H1 (cell line): Measurements from ENCODE around the gene TEX14. TPM values are rescaled to one million over a fixed set of nuclear protein-coding genes. Genes with fewer than 3 reads are reported as not detected.

ENCODE experiments used
- CTCF ChIA-PET: fragments of 300-600 bp; sonication (Branson Sonifier 250); formaldehyde crosslinking; loops from one replicate; lab custom pipeline; 2021; ENCODE audit not compliant: partially characterized antibody; lab: Charles Lee
- POLR2A ChIA-PET: fragments of 300-600 bp; sonication (Branson Sonifier 250); formaldehyde crosslinking; loops from one replicate; lab custom pipeline; 2021; ENCODE audit warnings: inconsistent platforms; ENCODE audit not compliant: partially characterized antibody; lab: Charles Lee
- DNase-seq, 2 experiments: peaks; one replicate each; pipeline versions ENCODE4 v3.0.0 to v3.0.0-alpha.2; 2010 to 2022; ENCODE audit warnings: low spot score in 2 of 2, low read depth in 1 of 2, mixed read lengths in 1 of 2
- FAIRE-seq: peaks from 2 replicates; lab custom pipeline; 2011; peaks lifted over from hg19 to GRCh38; lab: Jason Lieb, UNC
- H2AFZ ChIP-seq: 2 replicates; pipeline ENCODE4 v1.8.1; 2012; ENCODE audit warnings: low read length, inconsistent platforms
- H2AK5ac ChIP-seq: 2 replicates; pipeline ENCODE4 v1.6.1; 2013; ENCODE audit warnings: low read depth, low read length
- H2BK120ac ChIP-seq: replicated peaks from 2 replicates; pipeline ENCODE3; 2013; ENCODE audit warnings: low read depth, low read length, inconsistent platforms
- H2BK12ac ChIP-seq: 2 replicates; pipeline ENCODE4 v1.6.1; 2013; ENCODE audit warnings: low read depth, low read length
- H2BK15ac ChIP-seq: 2 replicates; pipeline ENCODE4 v1.6.1; 2013; ENCODE audit warnings: low read length
- H2BK20ac ChIP-seq: 2 replicates; pipeline ENCODE4 v1.6.1; 2013; ENCODE audit warnings: low read length
- H2BK5ac ChIP-seq: 2 replicates; pipeline ENCODE4 v1.6.1; 2013; ENCODE audit warnings: low read depth, low read length
- H3K14ac ChIP-seq: 2 replicates; pipeline ENCODE4 v1.6.1; 2013; ENCODE audit warnings: inconsistent platforms; ENCODE audit not compliant: insufficient read length
- H3K18ac ChIP-seq: 2 replicates; pipeline ENCODE4 v1.6.1; 2013; ENCODE audit warnings: low read length; ENCODE audit errors: extremely low read depth
- H3K23ac ChIP-seq: 2 replicates; pipeline ENCODE4 v1.6.1; 2013; ENCODE audit warnings: inconsistent platforms; ENCODE audit not compliant: insufficient read length
- H3K23me2 ChIP-seq: 2 replicates; pipeline ENCODE4 v1.6.1; 2013; ENCODE audit warnings: low read depth, low read length
- H3K27ac ChIP-seq: 2 replicates; pipeline ENCODE4 v1.6.1; 2011; ENCODE audit warnings: low read depth, low read length, inconsistent platforms
- H3K27me3 ChIP-seq, 4 experiments: replicated peaks in 1 of 4; 1 replicate in 1 of 4; 2 replicates in 3 of 4; pipeline versions ENCODE4 v1.6.1 to v1.8.1; 2011 to 2013; ENCODE audit warnings: low read length in 3 of 4, mild to moderate bottlenecking in 3 of 4, inconsistent platforms in 2 of 4, mixed read lengths in 2 of 4, moderate library complexity in 1 of 4; ENCODE audit not compliant: control insufficient read depth in 3 of 4, insufficient read depth in 3 of 4; ENCODE audit errors: extremely low read depth in 1 of 4
- H3K36me3 ChIP-seq, 4 experiments: 2 replicates each; pipeline versions ENCODE4 v1.6.1 to v1.8.1; 2011 to 2013; ENCODE audit warnings: mild to moderate bottlenecking in 4 of 4, low read length in 3 of 4, moderate library complexity in 2 of 4, control low read depth in 1 of 4, inconsistent platforms in 1 of 4; ENCODE audit not compliant: insufficient read depth in 4 of 4, control insufficient read depth in 2 of 4
- H3K4ac ChIP-seq: replicated peaks from 2 replicates; pipeline ENCODE3; 2013; ENCODE audit warnings: low read length, low read depth, mixed read lengths, inconsistent platforms; ENCODE audit not compliant: insufficient read length
- H3K4me1 ChIP-seq, 4 experiments: replicated peaks in 1 of 4; 1 replicate in 1 of 4; 2 replicates in 3 of 4; pipeline versions ENCODE4 v1.6.1 to v1.8.1; 2011 to 2013; ENCODE audit warnings: low read length in 3 of 4, inconsistent platforms in 2 of 4, mixed read lengths in 1 of 4; ENCODE audit not compliant: insufficient read depth in 4 of 4, control insufficient read depth in 3 of 4
- H3K4me2 ChIP-seq, 2 experiments: 2 replicates each; pipeline versions ENCODE4 v1.6.1 to v1.8.1; 2011 to 2013; ENCODE audit warnings: low read depth in 2 of 2, low read length in 2 of 2, control low read depth in 1 of 2, inconsistent platforms in 1 of 2, mild to moderate bottlenecking in 1 of 2; ENCODE audit not compliant: insufficient read depth in 1 of 2
- H3K4me3 ChIP-seq, 4 experiments: fragments of 200-600, 300-600 bp in 1 of 4; sonication (generic), shearing (Covaris generic), sonication (Bioruptor Twin) in 1 of 4; 2 replicates each; pipeline versions ENCODE4 v1.5.1 to v1.8.1; 2011 to 2016; ENCODE audit warnings: low read length in 4 of 4, low read depth in 3 of 4, control low read depth in 2 of 4, inconsistent platforms in 2 of 4, mild to moderate bottlenecking in 2 of 4, mixed read lengths in 1 of 4, moderate library complexity in 1 of 4; ENCODE audit not compliant: insufficient read depth in 2 of 4; ENCODE audit errors: extremely low read depth in 1 of 4
- H3K56ac ChIP-seq: replicated peaks from 2 replicates; pipeline ENCODE3; 2013; ENCODE audit warnings: low read depth, mild to moderate bottlenecking, mixed read lengths, low read length, inconsistent platforms; ENCODE audit not compliant: insufficient read length
- H3K79me1 ChIP-seq: 2 replicates; pipeline ENCODE4 v1.6.1; 2013; ENCODE audit warnings: low read depth, low read length, control low read depth
- H3K79me2 ChIP-seq, 2 experiments: 2 replicates each; pipeline versions ENCODE4 v1.6.1 to v1.8.1; 2012 to 2013; ENCODE audit warnings: low read length in 2 of 2, mild to moderate bottlenecking in 2 of 2, inconsistent platforms in 1 of 2; ENCODE audit not compliant: insufficient read depth in 2 of 2, control insufficient read depth in 1 of 2
- H3K9ac ChIP-seq, 4 experiments: replicated peaks in 1 of 4; 1 replicate in 1 of 4; 2 replicates in 3 of 4; pipeline versions ENCODE4 v1.6.1 to v1.8.1; 2011 to 2013; ENCODE audit warnings: low read depth in 3 of 4, low read length in 3 of 4, control low read depth in 2 of 4, mild to moderate bottlenecking in 2 of 4, moderate library complexity in 2 of 4, inconsistent platforms in 1 of 4; ENCODE audit errors: extremely low read depth in 1 of 4
- H3K9me3 ChIP-seq, 2 experiments: 2 replicates each; pipeline versions ENCODE4 v1.6.1 to v1.8.1; 2012 to 2013; ENCODE audit warnings: mild to moderate bottlenecking in 2 of 2, moderate library complexity in 2 of 2, control low read depth in 1 of 2, inconsistent platforms in 1 of 2, low read depth in 1 of 2, low read length in 1 of 2, mixed read lengths in 1 of 2; ENCODE audit not compliant: insufficient read depth in 2 of 2
- H4K20me1 ChIP-seq, 2 experiments: replicated peaks in 1 of 2; 2 replicates each; pipeline versions ENCODE3 to v1.8.1; 2011 to 2013; ENCODE audit warnings: inconsistent platforms in 2 of 2, low read length in 2 of 2, mild to moderate bottlenecking in 1 of 2; ENCODE audit not compliant: insufficient read depth in 2 of 2, control insufficient read depth in 1 of 2
- H4K5ac ChIP-seq: 2 replicates; pipeline ENCODE4 v1.6.1; 2013; ENCODE audit warnings: low read length, low read depth, mixed read lengths, inconsistent platforms; ENCODE audit not compliant: insufficient read length
- H4K8ac ChIP-seq: 2 replicates; pipeline ENCODE4 v1.8.0; 2013; ENCODE audit warnings: mild to moderate bottlenecking, moderate library complexity, low read length, inconsistent platforms; ENCODE audit not compliant: insufficient read depth; ENCODE audit errors: extremely low read depth
- H4K91ac ChIP-seq: replicated peaks from 2 replicates; pipeline ENCODE3; 2013; ENCODE audit warnings: low read length, mixed read lengths, inconsistent platforms; ENCODE audit not compliant: insufficient read length
- CHD2 ChIP-seq: IDR thresholded peaks from 2 replicates; pipeline ENCODE4 v1.6.1; 2012; ENCODE audit warnings: low read length, improper control_type of control experiment
- CREB1 ChIP-seq: IDR thresholded peaks from 2 replicates; pipeline ENCODE4 v1.6.1; 2012; ENCODE audit warnings: inconsistent platforms
- GABPA ChIP-seq: IDR thresholded peaks from 2 replicates; pipeline ENCODE4 v1.6.1; 2011; ENCODE audit warnings: mild to moderate bottlenecking, low read length, moderate library complexity, borderline replicate concordance; ENCODE audit not compliant: insufficient read depth
- HDAC2 ChIP-seq, 2 experiments: fragments of 300-600 bp in 1 of 2; sonication (generic) in 1 of 2; IDR thresholded peaks; 2 replicates each; pipeline ENCODE4 v1.6.1; 2011 to 2012; ENCODE audit warnings: low read depth in 2 of 2, low read length in 2 of 2, mild to moderate bottlenecking in 2 of 2, moderate library complexity in 2 of 2, borderline replicate concordance in 1 of 2, inconsistent platforms in 1 of 2
- KDM5A ChIP-seq: fragments of 200-600 bp; IDR thresholded peaks from 2 replicates; pipeline ENCODE4 v1.7.1; 2012; ENCODE audit warnings: mild to moderate bottlenecking, low read length, inconsistent platforms, mixed read lengths
- PHF8 ChIP-seq: fragments of 200-600 bp; sonication (generic); conservative IDR thresholded peaks from 2 replicates; pipeline ENCODE4 v1.7.1; 2012; ENCODE audit warnings: low read depth, mild to moderate bottlenecking, inconsistent platforms, low read length, moderate library complexity
- POLR2AphosphoS5 ChIP-seq: IDR thresholded peaks from 2 replicates; pipeline ENCODE4 v1.6.1; 2011; ENCODE audit warnings: low read depth, low read length
- RXRA ChIP-seq: IDR thresholded peaks from 2 replicates; pipeline ENCODE4 v1.6.1; 2011; ENCODE audit warnings: low read depth, mild to moderate bottlenecking, low read length, moderate library complexity; ENCODE audit not compliant: insufficient read depth
- SAP30 ChIP-seq: fragments of 300-600 bp; sonication (generic); IDR thresholded peaks from 2 replicates; pipeline ENCODE4 v1.7.1; 2012; ENCODE audit warnings: low read length, moderate library complexity, mild to moderate bottlenecking, inconsistent platforms; ENCODE audit not compliant: insufficient read depth, insufficient replicate concordance
- SUZ12 ChIP-seq: fragments of 200-600 bp; sonication (generic); IDR thresholded peaks from 2 replicates; pipeline ENCODE4 v1.6.1; 2012; ENCODE audit warnings: mild to moderate bottlenecking, inconsistent platforms, low read length, moderate library complexity, mixed read lengths
- TAF1 ChIP-seq: IDR thresholded peaks from 2 replicates; pipeline ENCODE4 v1.6.1; 2011; ENCODE audit warnings: mild to moderate bottlenecking, low read depth, low read length
- TBP ChIP-seq: IDR thresholded peaks from 2 replicates; pipeline ENCODE4 v1.6.1; 2011; ENCODE audit warnings: low read depth, low read length, improper control_type of control experiment
- WGBS, 2 experiments: shearing (Covaris generic) in 1 of 2; methylation state at CpG; one replicate each; pipeline versions ENCODE4 v1.1.6 to v1.1.7; 2013 to 2015; ENCODE audit warnings: low lambda C conversion rate in 2 of 2, mixed read lengths in 2 of 2, inconsistent platforms in 1 of 2, low coverage in 1 of 2, missing lambda C conversion rate in 1 of 2; ENCODE audit not compliant: insufficient replicate concordance in 2 of 2, insufficient coverage in 1 of 2, insufficient read length in 1 of 2; ENCODE audit errors: extremely low coverage in 1 of 2, missing lambda C conversion rate in 1 of 2; 5-methylcytosine and 5-hydroxymethylcytosine counted together
- polyA plus RNA-seq, 7 experiments: library from polyadenylated mRNA; depleted of rRNA in 3 of 7; stranded (reverse) in 5 of 7; unstranded in 2 of 7; fragments of >200 nt in 5 of 7; fragments of 200-250 nt in 2 of 7; gene quantifications; 1 replicate in 5 of 7; 2 replicates in 1 of 7; 4 replicates in 1 of 7; pipeline versions ENCODE4 v1.2.1 to v1.2.3, GENCODE V29; 2011 to 2013; ENCODE audit warnings: missing spikeins in 2 of 7, mixed read lengths in 2 of 7
- total RNA-seq: library from RNA; stranded (reverse); fragmentation: NEBNext Ultra II Directional; extraction: Animal tissue kit (Norgen Biotek cat#: 25700); gene quantifications from 2 replicates; pipeline ENCODE4 v1.2.1, GENCODE V29; 2021

The TEX14 gene
- total and polyA plus RNA-seq, 2 of the 8 experiments (the other 6 are each of a cell fraction or from before 2014, with no cell fraction given), result 0.83 to 2.5 TPM

GRCh38 chr17:58693751-58694150 is 1.9 kb upstream of the TEX14 start:
- H4K20me1 ChIP-seq, result no peaks in the 10 kb centered on the region
- WGBS, 2 experiments, result 91% methylated on average over 2 of the region's 2 CpGs; no CpG with 5 or more reads in 1 of the 2 experiments
- H2BK5ac ChIP-seq, result no peak overlapping the region
- H3K4me1 ChIP-seq, result peaks cover 0 to 4% (median 0%) of the 10 kb centered on the region in 4 experiments; a peak in 3 of 7 replicates
- CTCF ChIA-PET, result interaction anchor here (0.6 to 1.0 kb wide), 2 partner anchors 18 to 410 kb away, joined by 3 read pairs; no protein-coding TSS in a partner anchor
- H3K4me3 ChIP-seq, result no peak overlapping the region
- H3K79me1 ChIP-seq, result no peaks in the 10 kb centered on the region
- H3K4ac ChIP-seq, result no peak overlapping the region
- H2BK12ac ChIP-seq, result no peak overlapping the region
- H4K5ac ChIP-seq, result no peak overlapping the region
- TF ChIP-seq RXRA (no peak), SAP30 (no peak), HDAC2 (IDR thresholded peaks at IDR 0.05; ENCODE audit: borderline replicate concordance in 1 of 2, low read depth in 2 of 2, low read length in 2 of 2) (no peak), TAF1 (no peak), CREB1 (no peak), KDM5A (no peak), PHF8 (no peak), GABPA (no peak), SUZ12 (no peak), POLR2AphosphoS5 (no peak), TBP (no peak), CHD2 (no peak)
- TF ChIP-seq, all 59 proteins: peak for 0
- Histone ChIP-seq H3K36me3 (no peaks in the 10 kb centered on the region), H2BK20ac (no peak overlapping the region), H3K27me3 (no peaks in the 10 kb centered on the region), H3K18ac (no peak overlapping the region), H2BK120ac (no peak overlapping the region), H3K23me2 (no peaks in the 10 kb centered on the region), H3K23ac (no peak overlapping the region), H3K56ac (no peak overlapping the region), H3K27ac (no peak overlapping the region), H2AK5ac (no peak overlapping the region), H3K9ac (no peak overlapping the region), H2AFZ (no peak overlapping the region), H4K8ac (no peak overlapping the region), H3K79me2 (no peaks in the 10 kb centered on the region; a peak in 1 of 4 replicates), H3K4me2 (peak overlapping the region in 1 of 2 experiments; percentile 36; a peak in 1 of 4 replicates), H3K9me3 (no peaks in the 10 kb centered on the region), H4K91ac (no peak overlapping the region), H2BK15ac (no peak overlapping the region), H3K14ac (no peak overlapping the region)
- POLR2A ChIA-PET, result interaction anchor here (1.6 to 2.4 kb wide), 2 partner anchors 62 to 460 kb away, joined by 3 to 19 read pairs; no protein-coding TSS in a partner anchor
- no peak for DNase-seq
- FAIRE-seq, result no peak
